Muscle of back (tissue), 11 donors: ENCODE results near the gene DNAJB9. TPM values are rescaled to one million over a fixed set of nuclear protein-coding genes. Genes with fewer than 3 reads are reported as not detected.

ENCODE experiments used
- DNase-seq, 3 donors: peaks; one replicate each; pipeline versions ENCODE4 v3.0.0 to v3.0.0-alpha.2; 2013
- polyA plus RNA-seq, 10 donors: library from polyadenylated mRNA; unstranded; fragments of 120-200 nt; gene quantifications; one replicate each; pipeline ENCODE4 v1.2.1, GENCODE V29; 2013; ENCODE audit not compliant: insufficient read length in 10 of 10

DNAJB9 gene
- polyA plus RNA-seq, 10 donors: 14.9 to 21.1 (median 17.8) TPM

GRCh38 chr7:108603656-108604306, 34.1 kb downstream of the DNAJB9 start:
- DNase-seq: no peak

- DNase-seq: no peak
Observed at GRCh38 chr7:108604307-108605077, 34.8 kb downstream of the DNAJB9 start.

DNA sequence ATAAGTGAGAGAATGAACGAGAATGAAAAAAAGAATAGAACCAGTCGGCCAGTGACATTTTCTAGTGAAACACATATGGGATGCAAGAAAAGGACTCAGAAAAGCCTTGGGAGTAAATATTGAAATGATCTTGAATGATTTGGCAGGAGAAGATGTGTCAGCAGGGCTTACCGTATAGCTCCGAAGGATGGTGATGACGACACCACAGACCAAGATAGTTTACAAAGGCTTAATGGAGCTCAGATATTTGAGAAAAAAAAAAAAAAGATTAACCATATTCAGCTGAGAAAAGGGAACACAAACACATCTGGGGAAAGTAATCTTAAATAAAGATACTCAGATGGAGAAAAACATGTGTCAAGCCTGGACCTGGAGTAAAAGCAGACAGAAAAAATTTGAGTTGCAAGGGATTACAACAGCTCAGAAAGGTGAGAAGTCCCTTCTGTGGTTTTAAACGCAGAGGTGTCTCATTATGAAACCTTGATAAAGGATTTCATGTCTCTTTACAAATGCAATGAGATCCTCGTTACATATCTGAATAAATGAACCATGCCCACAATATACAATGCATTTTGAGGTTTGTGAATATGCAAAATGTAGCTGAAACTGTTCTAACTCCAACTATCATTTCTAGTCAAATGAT, 36.0 kb downstream of the DNAJB9 start:
- no peak for DNase-seq

DNA sequence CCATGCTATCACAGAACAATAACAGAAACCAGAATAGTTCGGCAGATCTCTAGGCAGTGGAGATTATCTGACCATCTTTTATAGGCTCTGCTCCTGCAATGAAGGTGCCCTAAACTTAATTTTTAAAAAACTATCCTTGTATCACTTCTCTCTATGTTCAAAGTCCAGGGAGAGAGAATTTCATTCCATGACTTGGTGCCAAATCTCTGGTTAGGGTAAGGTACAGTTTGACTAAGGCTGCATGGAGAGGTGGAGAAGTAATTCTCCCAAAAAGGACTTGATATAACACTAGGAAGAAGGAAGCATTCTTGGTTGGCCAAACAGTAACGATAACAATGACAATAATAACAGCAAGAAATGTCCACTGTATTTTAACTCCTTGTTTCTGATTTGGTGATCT, 40.0 kb downstream of the DNAJB9 start:
- DNase-seq: no peak

GRCh38 chr7:108611268-108611667, 41.6 kb downstream of the DNAJB9 start:
- DNase-seq: no peak

DNA sequence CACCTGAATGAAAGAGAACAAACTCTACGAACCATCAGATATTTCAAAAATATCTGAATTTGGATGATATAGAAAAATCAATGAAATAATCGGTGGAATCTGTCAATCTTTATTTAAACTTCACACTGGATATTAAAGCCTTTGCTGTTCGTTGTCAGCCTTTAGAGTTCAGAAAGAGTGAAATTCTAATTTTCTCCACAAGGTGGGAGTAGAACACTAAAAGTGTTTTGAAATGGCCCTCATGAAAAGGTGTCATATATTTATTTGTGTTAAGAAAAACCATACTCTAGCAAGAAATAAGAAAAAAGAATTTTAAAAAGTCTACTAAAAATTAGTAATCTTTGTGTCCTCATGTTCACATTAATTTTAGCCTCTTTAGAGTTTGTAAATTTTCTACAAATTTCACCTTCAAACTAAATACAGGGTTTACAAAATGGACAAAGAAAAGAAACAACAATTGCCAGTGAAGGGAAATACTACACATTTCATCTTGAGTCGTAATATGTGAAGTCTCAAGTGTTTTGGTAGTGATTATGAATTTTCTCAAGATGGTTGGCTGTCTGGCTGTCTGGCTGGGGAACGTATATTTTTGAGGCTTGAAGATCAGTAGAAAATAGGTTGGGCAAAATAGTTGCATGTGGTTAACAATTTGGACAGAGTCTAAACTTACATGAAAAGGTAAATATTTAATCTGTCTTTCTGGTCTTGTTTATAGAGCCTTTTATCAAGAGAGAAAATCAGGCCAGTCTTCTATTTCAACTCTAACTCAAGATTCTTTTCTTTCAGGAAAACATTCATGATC, 43.7 kb downstream of the DNAJB9 start:
- DNase-seq: peak; percentile 37 to 59 (median 56)

DNA sequence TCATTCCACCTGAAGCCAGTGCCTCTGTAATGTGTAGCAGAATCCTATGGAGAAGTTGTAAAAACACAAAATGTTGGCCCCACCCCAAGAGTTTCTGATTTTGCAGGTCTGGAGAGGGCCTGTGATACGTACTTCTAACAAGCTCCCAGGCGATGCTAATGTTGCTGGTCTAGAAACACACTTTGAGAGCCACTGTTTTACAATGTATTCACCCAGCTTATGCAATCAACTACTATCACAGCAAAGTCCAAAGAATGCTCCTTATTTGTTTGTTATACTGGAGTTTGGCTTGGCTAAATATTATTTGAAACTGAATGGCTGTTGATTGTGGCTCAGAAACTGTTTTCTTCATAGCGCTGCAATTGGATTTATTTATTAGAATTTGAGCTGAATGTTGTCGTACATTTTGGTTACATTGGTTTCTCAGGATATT, 44.3 kb downstream of the DNAJB9 start:
- DNase-seq: no peak

GRCh38 chr7:108614896-108615295, 45.2 kb downstream of the DNAJB9 start:
- no peak for DNase-seq

GRCh38 chr7:108618056-108618455, 48.4 kb downstream of the DNAJB9 start:
- no peak for DNase-seq

DNA sequence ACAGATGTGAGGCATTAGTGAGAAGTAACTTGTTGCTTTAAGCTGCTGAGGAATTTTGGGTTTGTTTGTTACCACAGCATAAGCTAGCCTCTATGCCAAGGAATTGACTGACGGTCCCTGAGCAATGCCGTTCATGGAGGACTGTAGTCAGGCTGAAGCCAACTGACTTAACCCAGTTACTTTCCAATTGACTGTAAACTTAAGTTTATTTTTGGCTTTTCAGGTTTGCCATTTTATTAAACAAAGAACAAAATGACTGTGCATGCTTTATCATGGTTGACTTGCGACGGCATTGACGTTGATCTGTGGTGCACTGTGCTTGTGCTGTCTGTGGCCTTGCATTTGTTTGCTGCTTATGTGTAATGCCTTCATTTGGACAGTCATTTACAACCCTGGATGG, 53.5 kb downstream of the DNAJB9 start:
- no peak for DNase-seq

Other genes starting within 250 kb of the DNAJB9 start
- gene NRCAM, start 113.4 kb upstream of the DNAJB9 start, polyA plus RNA-seq: 10 to 100 TPM; 19.3 to 51.7 (median 33.2) TPM
- gene PNPLA8, start 43.7 kb upstream of the DNAJB9 start, polyA plus RNA-seq: 10 to 100 TPM; 22.7 to 29.4 (median 24.7) TPM
- 10 to 100 TPM; 16.4 to 27.6 (median 23.2) TPM for gene THAP5, start 168 bp upstream of the DNAJB9 start, polyA plus RNA-seq